Measurements from ENCODE around the gene GRIN3B.

Gene GRIN3B

GRCh38 chr19:964761-965694 is 35.2 kb upstream of the GRIN3B start:
- DNase-seq = no peak

GRCh38 chr19:966485-967088 is 33.6 kb upstream of the GRIN3B start:
- DNase-seq = no peak

- no peak for DNase-seq
Observed at GRCh38 chr19:970695-971094, 29.5 kb upstream of the GRIN3B start.

GRCh38 chr19:971795-972194 is 28.4 kb upstream of the GRIN3B start:
- DNase-seq = no peak

- DNase-seq = no peak
Observed at GRCh38 chr19:972281-972680, 27.9 kb upstream of the GRIN3B start.

GRCh38 chr19:973726-974563 is 26.3 kb upstream of the GRIN3B start:
- DNase-seq = no peak

GRCh38 chr19:974564-975257 is 25.5 kb upstream of the GRIN3B start:
- DNase-seq = no peak

- no peak for DNase-seq
Observed at GRCh38 chr19:976476-976875, 23.7 kb upstream of the GRIN3B start.

GRCh38 chr19:977058-977464 is 23.2 kb upstream of the GRIN3B start:
- DNase-seq = no peak

- no peak for DNase-seq
Observed at GRCh38 chr19:979318-979741, 20.9 kb upstream of the GRIN3B start.

- no peak for DNase-seq
Observed at GRCh38 chr19:980133-980998, 19.9 kb upstream of the GRIN3B start.

GRCh38 chr19:982567-983170 is 17.6 kb upstream of the GRIN3B start:
- DNase-seq = peak; percentile 74

- peak; percentile 89 for DNase-seq
Observed at GRCh38 chr19:984165-984967, 15.9 kb upstream of the GRIN3B start, which contains the start of gene WDR18. Gene WDR18, plus strand, starts transcription at chr19:984345. Its CDS starts 9 bp downstream, at chr19:984354.

- no peak for DNase-seq
Observed at GRCh38 chr19:986083-986482, 14.1 kb upstream of the GRIN3B start.

GRCh38 chr19:988081-988480 is 12.1 kb upstream of the GRIN3B start:
- DNase-seq = no peak

GRCh38 chr19:988510-988909 is 11.7 kb upstream of the GRIN3B start:
- DNase-seq = no peak

GRCh38 chr19:989381-990081 is 10.7 kb upstream of the GRIN3B start:
- DNase-seq = no peak

- no peak for DNase-seq
Observed at GRCh38 chr19:990119-990571, 10.1 kb upstream of the GRIN3B start.

- DNase-seq = no peak
Observed at GRCh38 chr19:990746-991145, 9.5 kb upstream of the GRIN3B start.

All from CD4-positive, alpha-beta T cell treated with Interleukin-15 for 1 hour (primary cell).